GM19240 (cell line): ENCODE data around the gene AOC1.

Experiments
- DNase-seq: peaks from one replicate; pipeline ENCODE4 v3.0.0; 2011; ENCODE audit warnings: low spot score; ENCODE audit not compliant: insufficient read length

The AOC1 gene

DNA sequence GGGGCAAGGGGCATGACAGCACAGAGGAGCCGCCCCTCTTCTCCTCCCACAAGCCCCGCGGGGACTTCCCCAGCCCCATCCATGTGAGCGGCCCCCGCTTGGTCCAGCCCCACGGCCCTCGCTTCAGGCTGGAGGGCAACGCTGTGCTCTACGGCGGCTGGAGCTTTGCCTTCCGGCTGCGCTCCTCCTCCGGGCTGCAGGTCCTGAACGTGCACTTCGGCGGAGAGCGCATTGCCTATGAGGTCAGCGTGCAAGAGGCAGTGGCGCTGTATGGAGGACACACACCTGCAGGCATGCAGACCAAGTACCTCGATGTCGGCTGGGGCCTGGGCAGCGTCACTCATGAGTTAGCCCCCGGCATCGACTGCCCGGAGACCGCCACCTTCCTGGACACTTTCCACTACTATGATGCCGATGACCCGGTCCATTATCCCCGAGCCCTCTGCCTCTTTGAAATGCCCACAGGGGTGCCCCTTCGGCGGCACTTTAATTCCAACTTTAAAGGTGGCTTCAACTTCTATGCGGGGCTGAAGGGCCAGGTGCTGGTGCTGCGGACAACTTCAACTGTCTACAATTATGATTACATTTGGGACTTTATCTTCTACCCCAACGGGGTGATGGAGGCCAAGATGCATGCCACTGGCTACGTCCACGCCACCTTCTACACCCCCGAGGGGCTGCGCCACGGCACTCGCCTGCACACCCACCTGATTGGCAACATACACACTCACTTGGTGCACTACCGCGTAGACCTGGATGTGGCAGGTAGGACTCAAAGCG, 5.1 kb downstream of the AOC1 start:
- no peak for DNase-seq

DNA sequence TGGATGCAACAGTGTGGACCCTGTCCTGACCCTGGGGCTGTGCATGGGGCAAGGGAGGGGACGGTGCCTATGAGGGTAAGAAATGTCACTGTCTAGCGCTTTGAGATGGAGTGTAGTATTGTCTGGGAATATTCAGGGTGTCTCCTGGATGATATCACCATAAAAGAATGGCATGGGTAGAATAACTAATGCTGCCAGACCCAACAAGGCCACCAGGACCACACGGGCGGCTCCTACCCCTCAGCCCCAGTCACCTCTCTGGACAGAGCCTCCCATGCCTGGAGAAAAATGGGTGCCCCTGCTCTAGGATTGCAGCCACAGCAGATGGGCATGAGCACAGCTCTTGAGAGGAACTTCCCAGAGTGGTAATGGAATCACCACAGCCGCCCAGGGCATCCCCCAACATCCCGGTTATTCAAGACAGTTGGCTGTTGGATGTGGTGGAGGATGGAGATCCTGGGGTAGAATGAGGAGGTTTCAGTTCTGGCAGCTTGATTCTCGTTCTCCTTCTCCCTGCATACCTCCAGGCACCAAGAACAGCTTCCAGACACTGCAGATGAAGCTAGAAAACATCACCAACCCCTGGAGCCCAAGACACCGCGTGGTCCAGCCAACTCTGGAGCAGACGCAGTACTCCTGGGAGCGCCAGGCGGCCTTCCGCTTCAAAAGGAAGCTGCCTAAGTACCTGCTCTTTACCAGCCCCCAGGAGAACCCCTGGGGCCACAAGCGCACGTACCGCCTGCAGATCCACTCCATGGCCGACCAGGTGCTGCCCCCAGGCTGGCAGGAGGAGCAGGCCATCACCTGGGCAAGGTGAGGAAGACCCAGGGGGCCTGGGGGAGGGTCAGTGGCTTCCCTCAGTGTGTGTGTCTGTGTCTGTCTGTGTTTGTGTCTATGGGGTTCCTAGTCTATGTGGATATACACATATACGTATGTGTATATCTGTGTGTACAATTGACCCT, 6.2 kb downstream of the AOC1 start:
- no peak for DNase-seq

DNA sequence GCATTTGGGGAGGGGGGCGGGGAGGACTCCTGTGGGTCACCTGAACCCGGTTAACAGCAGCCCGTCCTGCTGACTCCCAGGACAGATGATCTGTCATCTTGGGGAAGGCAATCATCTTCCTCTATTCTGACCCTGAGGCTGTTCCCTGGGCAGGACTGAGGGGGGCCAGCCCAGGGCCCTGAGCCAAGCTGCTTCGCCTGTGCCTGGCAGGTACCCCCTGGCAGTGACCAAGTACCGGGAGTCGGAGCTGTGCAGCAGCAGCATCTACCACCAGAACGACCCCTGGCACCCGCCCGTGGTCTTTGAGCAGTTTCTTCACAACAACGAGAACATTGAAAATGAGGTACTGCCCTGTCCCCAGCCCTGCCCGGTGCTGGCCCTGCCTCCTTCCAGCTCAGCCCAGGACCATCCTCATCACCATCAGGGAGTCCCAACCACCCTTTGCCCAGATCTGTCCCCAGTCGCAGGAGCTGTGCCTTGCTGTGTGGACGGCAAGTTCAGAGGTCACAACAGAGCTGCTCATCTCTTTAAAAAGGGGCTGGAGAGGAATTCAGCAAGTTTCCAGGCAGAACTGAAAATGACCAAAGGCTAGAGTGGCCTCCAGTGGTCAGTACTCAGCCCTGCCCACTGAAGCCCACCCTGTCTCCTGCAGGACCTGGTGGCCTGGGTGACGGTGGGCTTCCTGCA, 8.1 kb downstream of the AOC1 start:
- no peak for DNase-seq

DNA sequence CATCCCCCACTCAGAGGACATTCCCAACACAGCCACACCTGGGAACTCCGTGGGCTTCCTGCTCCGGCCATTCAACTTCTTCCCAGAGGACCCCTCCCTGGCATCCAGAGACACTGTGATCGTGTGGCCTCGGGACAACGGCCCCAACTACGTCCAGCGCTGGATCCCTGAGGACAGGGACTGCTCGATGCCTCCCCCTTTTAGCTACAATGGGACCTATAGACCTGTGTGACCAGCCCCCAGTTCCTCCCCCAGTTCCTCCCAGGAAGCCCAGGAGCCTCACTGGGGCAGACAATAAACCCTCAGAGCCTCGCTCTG, 8.6 kb downstream of the AOC1 start:
- no peak for DNase-seq

DNA sequence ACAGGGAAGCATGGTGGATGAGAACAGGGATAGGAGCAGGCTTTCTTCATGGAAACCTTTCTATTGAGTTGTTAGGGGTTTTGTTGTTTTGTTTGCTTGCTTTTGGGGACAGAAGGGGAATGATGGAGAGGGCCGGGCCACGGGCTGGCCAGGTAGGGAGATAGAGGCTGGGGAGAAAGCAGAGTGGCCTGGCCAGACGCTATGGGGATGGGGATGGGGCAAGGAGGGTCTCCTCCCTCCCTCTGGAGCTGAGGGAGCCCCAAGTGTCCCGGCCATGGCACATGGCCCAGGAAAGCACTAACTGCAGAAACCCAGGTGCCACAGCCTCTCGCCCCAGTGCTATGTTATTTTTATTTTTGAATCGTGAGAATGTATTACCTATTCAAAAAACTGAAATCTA, 10.0 kb downstream of the AOC1 start:
- no peak for DNase-seq

DNA sequence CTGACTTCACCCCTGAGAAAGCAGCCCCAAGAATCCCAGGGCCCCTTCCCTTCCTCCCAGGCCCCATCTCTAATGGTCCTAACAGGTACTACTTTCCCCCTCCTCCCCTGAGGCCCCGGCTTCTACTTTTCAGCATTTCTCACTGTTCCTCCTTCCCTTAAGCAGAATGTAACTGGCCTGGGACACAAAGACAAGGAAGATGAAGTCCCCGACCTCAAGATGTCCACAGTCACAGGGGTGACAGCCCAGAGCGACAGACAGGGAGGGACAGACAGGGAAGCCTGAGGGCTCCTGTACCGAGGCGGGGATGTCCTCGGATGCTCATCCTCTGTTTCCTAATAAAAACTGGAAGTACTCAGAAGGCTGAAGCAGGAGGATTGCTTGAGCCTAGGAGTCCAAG, 11.6 kb downstream of the AOC1 start:
- no peak for DNase-seq

DNA sequence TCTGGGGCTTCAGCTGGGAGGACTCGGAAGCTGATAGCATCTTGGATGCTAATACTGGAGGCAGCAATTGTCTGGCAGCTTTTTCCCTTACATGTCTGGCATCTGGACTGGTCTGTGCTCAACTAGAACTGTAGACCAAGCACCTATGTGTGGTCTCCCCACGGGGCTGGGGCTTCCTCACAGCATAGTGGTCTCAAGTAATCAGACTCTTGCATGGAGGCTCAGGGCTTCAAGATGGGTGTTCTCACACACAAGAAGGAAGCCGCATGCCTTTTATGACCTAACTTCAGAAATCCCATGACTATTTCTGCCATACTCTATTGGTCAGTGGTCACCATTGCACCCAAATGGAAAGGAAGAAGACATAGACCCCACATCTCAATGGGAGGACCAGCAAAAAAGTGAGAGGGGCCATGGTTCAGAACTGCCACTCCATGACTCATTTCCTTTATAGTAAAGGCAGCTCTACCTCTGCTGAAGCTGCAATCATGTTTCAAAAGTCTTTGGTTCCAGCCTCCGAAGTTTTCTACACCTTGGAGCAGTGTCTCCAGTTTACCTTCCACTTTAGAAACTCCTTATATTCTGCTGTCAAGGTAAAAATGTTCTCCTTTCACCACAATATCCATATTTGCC, 14.7 kb downstream of the AOC1 start:
- DNase-seq, result no peak

DNA sequence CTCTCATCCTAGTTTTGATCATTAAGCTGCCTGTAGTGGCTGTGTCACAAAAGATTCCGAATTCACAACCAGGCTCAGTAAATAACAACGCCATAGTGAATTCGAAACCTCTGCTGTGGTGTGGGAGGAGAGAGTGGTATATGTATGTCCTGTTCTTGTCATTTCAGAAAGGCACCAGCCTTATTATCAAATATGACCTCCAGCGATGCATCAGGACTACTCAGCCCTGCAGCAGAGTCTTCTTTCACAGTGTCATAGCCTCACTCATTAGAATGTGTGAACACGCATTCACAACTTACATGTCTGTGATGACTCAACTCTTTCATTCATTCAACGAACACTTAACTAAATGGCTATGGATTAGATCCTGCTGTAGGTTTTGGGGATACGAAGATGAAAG, 15.3 kb downstream of the AOC1 start:
- DNase-seq, result no peak

DNA sequence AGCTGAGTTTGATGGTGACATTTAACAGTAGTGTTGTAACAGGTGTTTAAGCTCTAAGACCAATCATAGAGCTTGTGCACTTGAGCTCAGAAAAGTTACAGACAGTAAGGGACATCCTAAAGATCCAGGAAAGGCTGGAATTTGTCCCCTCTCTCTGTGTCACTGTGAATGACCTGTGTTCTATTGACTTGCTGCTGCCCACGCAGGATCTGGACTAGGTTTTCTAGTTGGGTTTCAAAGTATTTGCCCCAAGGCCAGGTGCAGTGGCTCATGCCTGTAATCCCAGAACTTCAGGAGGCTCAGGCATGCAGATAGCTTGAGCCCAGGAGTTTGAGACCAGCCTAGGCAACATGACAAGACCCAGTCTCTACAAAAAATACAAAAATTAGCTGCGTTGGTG, 17.1 kb downstream of the AOC1 start:
- no peak for DNase-seq

DNA sequence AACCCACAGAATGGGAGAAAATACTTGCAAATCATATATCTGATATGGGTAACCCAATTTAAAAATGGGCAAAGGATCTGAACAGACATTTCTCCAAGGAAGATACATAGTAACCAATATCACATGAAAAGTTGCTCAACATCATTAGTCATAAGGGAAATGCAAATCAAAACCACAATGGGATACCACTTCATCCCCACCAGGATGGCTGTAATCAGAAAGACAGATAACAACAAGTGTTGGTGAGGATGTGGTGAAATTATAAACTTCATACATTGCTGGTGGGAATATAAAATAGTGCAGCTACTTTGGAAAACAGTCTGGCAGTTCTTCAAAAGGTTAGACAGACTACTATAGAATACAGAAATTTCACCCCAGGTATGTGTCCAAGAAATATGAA, 19.3 kb downstream of the AOC1 start:
- DNase-seq, result no peak

DNA sequence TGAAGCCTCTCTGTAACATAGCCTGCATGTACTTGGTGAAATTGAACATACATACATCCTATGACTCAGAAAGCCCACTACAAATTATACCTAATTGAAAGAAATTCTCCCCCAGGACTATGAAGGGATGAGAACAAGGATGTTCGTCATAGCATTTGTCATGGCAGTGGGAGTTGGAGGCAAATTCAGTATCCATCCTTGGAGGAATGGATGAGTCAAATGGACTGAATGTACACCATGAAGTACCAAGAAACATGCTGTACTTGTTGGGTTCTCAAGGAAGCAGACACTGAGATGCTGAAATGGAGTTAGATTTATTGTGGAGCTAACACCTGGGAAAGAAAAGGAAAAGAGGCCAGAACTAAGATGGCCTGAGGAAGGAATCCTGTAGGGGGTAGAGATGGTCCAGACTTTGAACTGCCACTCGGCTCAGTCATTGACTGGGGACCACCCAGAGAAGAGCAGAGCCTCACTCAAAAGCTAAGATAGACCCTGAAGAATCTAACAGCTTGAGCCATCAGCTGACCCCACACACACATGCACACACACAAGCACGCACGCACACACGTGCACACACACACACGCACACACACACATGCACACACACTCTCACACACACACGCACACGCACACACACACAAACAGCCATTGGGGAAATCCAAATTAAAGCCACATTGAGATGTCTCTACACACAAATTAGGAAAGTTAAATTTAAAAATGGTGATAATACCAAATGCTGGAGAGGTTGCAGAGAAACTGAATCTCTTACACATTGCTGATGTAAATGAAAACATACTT, 22.3 kb downstream of the AOC1 start:
- DNase-seq, result no peak

DNA sequence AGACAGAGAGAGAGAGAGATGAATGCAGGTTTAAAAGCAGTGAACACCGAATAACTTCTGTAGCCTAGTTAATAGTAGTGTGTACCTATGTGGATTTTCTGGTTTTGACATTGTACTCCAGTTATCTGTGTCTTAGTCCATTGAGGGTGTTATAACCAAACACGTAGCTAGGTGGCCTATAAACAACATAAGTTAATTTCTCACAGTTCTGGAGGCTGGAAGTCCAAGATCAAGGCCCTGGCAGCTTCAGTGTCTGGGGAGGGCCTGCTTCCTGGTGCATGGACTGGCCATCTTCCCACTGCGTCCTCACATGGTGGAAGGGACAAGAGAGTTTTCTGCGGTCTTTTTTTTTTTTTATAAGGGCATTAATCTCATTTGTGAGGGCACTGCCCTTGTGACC, 23.5 kb downstream of the AOC1 start:
- DNase-seq, result no peak

DNA sequence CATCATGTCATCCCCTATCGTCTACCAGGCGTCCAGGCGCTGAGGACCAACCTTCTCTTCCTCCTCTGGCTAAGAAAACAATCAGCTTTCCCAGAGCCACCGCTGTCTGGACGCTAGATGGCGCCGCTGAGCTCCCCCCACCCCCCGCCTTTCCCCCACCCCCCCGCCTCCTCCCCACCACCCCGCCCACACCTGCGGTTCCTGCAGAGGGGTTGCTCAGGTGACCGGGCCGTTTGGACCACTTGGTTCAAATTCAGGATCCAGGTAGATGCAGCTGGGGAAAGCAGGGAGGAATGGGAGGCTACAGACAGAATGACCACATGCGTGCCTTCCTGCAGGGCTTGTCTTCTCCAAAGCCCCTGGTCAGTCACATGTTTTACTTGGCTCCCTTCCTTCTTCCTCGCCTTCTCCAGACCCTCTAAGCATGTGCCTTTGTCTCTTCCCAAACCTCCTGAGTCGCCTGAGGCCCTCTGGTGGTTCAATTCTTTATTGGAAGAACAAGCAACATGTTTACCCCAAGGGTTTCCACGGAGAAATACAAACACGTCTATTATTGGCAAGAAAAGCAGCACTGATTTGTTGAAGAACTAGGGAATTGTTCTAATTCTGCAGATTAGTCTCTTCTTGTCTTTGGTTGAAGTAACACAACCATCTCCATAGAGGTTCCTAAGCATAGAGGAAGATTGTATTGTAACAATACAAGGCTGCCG, 24.7 kb downstream of the AOC1 start:
- DNase-seq, result peak; percentile 35

DNA sequence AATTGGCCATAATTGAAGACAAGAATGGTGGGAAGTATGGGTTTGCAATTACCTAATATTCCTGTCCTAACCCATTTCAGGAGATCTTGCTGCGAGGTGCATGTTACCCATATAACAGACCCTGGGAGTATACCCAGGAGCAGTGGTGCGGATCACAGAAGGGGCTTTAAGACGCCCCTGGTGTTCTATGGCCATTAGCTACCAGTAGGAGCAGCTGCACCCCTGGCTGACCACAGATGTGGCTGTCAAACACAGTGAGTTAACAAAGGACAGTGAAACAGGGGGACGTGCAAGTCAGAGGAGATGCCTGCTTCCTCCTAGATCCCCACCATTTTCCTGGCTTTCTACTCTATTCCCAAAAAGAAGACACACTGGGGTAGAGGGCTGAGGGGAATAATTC, 25.2 kb downstream of the AOC1 start:
- DNase-seq, result no peak

DNA sequence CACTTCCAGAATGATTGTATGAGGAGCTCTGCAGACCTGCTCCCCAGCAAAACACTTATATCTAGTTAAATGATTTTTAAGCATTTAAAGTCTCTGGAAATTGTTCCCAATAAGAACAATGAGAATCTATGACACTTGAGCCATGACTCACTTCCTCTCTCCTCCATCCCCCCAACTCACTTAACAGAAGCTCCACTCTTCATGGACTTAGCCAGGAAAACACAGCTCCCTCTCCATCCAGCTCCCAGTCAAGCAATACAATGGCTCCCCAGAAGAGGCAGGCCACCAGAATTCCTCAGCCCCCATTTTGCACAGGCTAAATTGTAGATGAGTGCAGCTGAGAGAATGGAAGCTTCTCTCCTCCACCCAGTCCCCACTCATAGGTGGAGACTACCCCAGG, 27.0 kb downstream of the AOC1 start:
- DNase-seq, result no peak

DNA sequence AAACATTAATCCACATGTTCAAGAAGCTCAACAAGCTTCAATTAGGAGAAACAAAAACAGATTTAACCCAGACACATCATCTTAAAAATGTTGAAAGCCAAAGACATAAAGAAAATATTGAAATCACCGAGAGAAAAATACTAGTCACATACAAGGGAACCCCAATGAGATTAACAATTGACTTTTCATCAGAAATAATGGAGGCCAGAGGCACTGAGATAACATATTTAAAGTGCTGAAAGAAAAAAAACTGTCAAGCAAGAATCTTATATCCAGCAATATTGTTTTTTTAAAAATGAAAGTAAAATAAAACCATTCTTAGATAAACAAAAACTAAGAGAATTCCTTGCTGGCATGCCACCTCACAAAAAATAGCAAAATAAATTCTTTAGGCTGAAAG, 28.9 kb downstream of the AOC1 start:
- no peak for DNase-seq

DNA sequence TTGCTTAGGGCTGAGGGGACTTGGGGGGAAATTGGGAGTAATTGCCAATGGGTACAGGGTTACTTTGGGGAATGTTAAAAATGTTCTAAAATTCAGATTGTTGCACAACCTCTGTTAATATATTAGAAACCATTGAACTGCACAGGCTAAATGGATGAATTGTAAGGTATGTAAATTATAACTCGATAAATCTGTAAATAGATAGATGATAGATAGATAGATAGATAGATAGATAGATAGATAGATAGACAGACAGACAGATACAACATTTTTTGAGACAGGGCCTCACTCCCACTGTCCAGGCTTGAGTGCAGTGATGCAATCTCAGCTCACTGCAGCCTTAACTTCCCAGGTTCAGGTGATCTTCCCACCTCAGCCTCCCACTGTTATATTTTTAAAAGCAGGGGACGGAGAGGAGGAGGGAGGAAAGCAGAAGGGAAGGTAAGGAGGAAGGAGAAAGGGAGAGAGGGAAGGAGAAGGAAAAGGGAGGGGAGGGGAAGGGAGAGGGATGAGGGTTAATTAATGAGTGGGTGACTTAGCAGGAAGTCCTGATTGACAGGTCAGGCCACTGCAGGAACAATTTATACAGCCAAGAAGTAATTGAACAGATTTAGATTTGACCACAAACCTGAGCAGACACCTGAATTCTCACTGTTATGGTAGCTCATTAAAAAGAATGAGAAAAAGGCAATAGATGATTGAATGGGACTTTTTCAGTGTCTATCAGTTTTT, 38.7 kb downstream of the AOC1 start:
- no peak for DNase-seq

DNA sequence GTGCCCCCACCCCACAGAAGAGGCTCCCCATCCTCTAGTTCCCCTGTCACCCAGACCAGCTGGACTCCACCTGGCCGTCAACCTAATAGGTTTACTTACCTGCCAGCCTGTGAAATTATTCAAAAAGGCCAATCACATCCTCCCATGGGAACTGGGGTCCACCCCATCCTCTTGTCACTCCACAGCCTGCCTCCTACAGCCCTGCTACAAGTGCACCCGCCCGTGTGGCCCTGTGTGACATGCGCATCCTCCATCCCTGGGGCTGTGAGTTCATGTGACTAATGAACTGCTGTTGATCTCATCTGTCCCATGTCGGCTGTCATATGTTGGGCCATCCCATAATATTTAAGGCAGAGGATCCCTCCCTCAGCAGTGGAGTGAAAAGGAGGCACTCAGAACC, 39.4 kb downstream of the AOC1 start:
- no peak for DNase-seq

DNA sequence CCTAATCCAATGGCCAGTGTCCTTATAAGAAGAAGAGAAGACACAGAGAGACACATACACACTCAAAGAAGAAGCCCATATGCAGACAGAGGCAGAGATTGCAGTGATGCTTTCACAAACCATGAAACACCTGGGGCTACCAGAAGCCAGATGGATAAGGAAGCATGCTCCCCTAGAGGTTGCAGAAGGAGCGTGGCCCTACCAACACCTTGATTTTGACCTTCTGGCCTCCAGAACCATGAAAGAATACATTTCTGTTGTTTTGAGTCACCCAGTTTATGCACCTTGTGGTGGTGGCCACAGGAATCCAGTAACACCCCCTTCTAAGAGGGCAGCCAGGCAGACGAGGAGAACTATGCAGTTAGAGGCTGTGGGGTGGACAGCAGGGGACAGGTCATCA, 43.5 kb downstream of the AOC1 start:
- no peak for DNase-seq
